Esophagus muscularis mucosa (tissue), 4 donors: ENCODE data around the gene JAK3.
"Not testable (repeated sequence)": the region's sequence is repeated elsewhere in the genome, so short reads cannot be mapped to it uniquely, and the experiment has no call there.

Source experiments
- EP300 ChIP-seq: sonication (generic); formaldehyde crosslinking; IDR thresholded peaks from one replicate; pipeline ENCODE4 v1.6.1; 2017; ENCODE audit warnings: antibody characterized with exemption
- POLR2A ChIP-seq: fragments of 450-650 bp; IDR thresholded peaks from one replicate; pipeline ENCODE4 v1.6.1; 2017; ENCODE audit warnings: antibody characterized with exemption, moderate library complexity, mild to moderate bottlenecking, low read depth
- TF ChIP-seq, protein P1 (sequence below), 3 experiments: fragments of 200-600 bp in 2 of 3; fragments of 450-650 bp in 1 of 3; sonication (generic) in 2 of 3; IDR thresholded peaks; one replicate each; pipeline ENCODE4 v1.5.1; 2017 to 2019; ENCODE audit warnings: antibody characterized with exemption in 3 of 3, mild to moderate bottlenecking in 2 of 3, moderate library complexity in 1 of 3

GRCh38 chr19:17777840-17778239 lies 69.9 kb downstream of the JAK3 start:
- TF ChIP-seq, protein P1, sequence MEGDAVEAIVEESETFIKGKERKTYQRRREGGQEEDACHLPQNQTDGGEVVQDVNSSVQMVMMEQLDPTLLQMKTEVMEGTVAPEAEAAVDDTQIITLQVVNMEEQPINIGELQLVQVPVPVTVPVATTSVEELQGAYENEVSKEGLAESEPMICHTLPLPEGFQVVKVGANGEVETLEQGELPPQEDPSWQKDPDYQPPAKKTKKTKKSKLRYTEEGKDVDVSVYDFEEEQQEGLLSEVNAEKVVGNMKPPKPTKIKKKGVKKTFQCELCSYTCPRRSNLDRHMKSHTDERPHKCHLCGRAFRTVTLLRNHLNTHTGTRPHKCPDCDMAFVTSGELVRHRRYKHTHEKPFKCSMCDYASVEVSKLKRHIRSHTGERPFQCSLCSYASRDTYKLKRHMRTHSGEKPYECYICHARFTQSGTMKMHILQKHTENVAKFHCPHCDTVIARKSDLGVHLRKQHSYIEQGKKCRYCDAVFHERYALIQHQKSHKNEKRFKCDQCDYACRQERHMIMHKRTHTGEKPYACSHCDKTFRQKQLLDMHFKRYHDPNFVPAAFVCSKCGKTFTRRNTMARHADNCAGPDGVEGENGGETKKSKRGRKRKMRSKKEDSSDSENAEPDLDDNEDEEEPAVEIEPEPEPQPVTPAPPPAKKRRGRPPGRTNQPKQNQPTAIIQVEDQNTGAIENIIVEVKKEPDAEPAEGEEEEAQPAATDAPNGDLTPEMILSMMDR (IDR thresholded peaks at IDR 0.05): not testable (repeated sequence)
- not testable (repeated sequence) for TF ChIP-seq EP300, POLR2A
